Nephron (organoid): ENCODE data around the gene KBTBD7.

Source experiments
- H3K27ac Mint-ChIP-seq, 3 experiments: 2 replicates each; pipeline ENCODE4 v1.8.0; 2020; ENCODE audit warnings: mixed read lengths in 3 of 3, mild to moderate bottlenecking in 2 of 3, moderate library complexity in 1 of 3
- H3K27me3 Mint-ChIP-seq: 2 replicates; pipeline ENCODE4 v1.8.0; 2021; ENCODE audit warnings: low read depth, mild to moderate bottlenecking, moderate library complexity, mixed read lengths
- H3K36me3 Mint-ChIP-seq: 2 replicates; pipeline ENCODE4 v1.8.0; 2020; ENCODE audit warnings: low read depth, mixed read lengths
- H3K4me1 Mint-ChIP-seq: 2 replicates; pipeline ENCODE4 v1.8.0; 2020; ENCODE audit warnings: mixed read lengths
- H3K4me3 Mint-ChIP-seq, 3 experiments: 2 replicates each; pipeline ENCODE4 v1.8.0; 2020; ENCODE audit warnings: mild to moderate bottlenecking in 3 of 3, mixed read lengths in 3 of 3, moderate library complexity in 2 of 3
- H3K9me3 Mint-ChIP-seq: 2 replicates; pipeline ENCODE4 v1.8.0; 2020; ENCODE audit warnings: mixed read lengths
- TF ChIP-seq, protein P1 (sequence below), 3 experiments: fragments of 200-600 bp; sonication (generic); IDR thresholded peaks; one replicate each; pipeline ENCODE4 v1.5.0; 2021; ENCODE audit warnings: antibody characterized with exemption in 3 of 3; ENCODE audit not compliant: unreplicated experiment in 3 of 3

KBTBD7 gene

DNA sequence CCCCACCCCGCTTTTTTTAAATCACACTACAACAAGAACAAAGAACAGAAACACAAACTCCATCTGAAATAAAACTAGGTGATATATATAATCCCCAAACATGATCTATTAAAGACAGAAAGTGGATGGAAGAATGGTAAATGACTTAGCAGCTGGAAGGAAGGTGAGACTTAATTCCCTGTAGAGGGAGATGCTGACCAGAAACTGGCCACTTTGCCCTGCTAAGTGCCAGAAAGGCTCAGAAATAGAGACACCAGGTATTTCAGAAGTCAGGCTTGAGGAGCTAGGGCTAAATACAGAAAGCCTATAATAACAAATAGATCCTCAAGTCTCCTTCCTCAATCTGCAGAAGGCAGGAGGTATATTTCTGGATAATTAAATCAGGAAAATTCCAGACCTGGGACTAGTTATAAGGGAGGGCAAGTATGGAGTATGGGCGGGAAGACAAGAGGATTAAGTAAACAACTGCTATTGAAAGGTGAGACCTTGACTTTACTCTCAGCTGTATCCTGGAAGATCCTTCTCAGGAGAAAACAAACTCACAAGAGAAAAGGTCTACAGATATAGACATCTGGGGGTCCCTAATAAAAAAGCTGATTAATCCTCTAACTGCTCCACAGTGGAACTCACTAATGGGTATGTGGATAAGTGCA lies 36.8 kb upstream of the KBTBD7 start:
- TF ChIP-seq, protein P1, sequence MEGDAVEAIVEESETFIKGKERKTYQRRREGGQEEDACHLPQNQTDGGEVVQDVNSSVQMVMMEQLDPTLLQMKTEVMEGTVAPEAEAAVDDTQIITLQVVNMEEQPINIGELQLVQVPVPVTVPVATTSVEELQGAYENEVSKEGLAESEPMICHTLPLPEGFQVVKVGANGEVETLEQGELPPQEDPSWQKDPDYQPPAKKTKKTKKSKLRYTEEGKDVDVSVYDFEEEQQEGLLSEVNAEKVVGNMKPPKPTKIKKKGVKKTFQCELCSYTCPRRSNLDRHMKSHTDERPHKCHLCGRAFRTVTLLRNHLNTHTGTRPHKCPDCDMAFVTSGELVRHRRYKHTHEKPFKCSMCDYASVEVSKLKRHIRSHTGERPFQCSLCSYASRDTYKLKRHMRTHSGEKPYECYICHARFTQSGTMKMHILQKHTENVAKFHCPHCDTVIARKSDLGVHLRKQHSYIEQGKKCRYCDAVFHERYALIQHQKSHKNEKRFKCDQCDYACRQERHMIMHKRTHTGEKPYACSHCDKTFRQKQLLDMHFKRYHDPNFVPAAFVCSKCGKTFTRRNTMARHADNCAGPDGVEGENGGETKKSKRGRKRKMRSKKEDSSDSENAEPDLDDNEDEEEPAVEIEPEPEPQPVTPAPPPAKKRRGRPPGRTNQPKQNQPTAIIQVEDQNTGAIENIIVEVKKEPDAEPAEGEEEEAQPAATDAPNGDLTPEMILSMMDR (IDR thresholded peaks at IDR 0.05; ENCODE audit: unreplicated experiment in 3 of 3), result no peak
- H3K4me1 Mint-ChIP-seq, result peaks cover 10% of the 10 kb centered on the region
- H3K4me3 Mint-ChIP-seq, result no peak overlapping the region
- peak overlapping the region in 2 of 3 experiments; percentile 38 to 41 for H3K27ac Mint-ChIP-seq
- no peaks in the 10 kb centered on the region for H3K9me3 Mint-ChIP-seq
- H3K36me3 Mint-ChIP-seq, result peaks cover 59% of the 10 kb centered on the region
- H3K27me3 Mint-ChIP-seq, result no peaks in the 10 kb centered on the region

DNA sequence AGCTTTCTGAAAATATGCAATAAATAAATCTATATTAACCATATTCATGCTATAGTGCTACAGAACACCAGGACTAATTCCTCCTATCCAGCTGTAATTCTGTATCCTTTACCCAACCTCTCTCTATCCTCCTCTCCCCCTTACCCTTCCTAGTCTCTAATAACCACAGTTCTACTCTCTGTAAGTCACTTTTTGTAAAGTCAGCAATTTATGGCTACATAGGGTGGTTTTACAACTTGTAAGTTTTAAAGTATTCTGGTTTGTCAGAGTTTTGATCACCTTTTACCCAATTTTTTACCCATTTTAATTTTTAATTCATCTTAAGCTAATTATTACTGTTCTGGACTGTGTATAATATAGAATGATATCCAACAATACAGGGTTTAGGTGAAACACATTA lies 35.0 kb upstream of the KBTBD7 start:
- H3K4me3 Mint-ChIP-seq, result no peak overlapping the region
- H3K4me1 Mint-ChIP-seq, result peaks cover 10% of the 10 kb centered on the region
- no peaks in the 10 kb centered on the region for H3K27me3 Mint-ChIP-seq
- H3K9me3 Mint-ChIP-seq, result no peaks in the 10 kb centered on the region
- TF ChIP-seq, protein P1 (IDR thresholded peaks at IDR 0.05; ENCODE audit: unreplicated experiment in 3 of 3), result no peak
- no peak overlapping the region for H3K27ac Mint-ChIP-seq
- peaks cover 44% of the 10 kb centered on the region for H3K36me3 Mint-ChIP-seq

DNA sequence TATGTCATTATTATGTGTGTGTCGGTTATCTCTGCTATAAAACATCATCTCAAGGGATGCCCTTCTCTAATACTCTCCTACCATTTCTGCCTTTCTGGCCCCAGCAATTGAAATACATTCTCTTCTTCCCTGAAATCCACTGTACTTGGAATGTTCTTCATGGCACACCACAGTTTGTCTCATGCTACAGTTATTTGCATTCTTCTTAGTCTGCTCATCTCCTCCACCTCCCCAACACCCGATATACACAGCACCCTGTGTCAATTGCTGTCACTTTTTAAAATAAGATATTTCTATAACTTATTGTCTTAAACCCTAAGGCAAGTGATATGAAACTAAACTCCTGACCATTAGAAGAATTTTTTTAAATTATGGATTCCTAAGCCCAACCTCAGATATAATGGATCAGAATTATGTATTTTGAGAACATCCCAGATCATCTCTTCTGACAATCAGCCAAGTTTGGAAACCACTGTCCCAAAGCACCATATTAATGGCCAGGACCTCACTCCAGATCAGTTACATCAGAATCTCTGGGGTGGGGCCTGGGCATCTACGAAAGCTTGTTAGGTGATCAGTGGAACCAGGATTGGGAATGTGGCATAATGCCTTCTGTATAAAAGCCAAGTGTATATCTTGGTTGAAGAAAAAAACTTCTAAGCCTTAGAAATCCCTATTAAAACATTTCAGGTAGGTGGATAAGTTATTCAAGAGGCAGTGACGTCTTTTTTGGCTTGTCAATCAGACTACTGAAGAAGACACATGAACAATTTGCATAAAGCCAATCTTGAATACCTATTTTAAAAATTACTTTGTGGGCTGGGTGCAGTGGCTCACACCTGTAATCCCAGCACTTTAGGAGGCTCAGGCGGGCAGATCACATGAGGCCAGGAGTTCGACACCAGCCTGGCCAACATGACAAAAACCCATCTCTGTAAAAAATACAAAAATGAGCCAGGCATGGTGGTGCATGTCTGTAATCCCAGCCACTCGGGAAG lies 30.0 kb upstream of the KBTBD7 start:
- H3K4me1 Mint-ChIP-seq, result no peaks in the 10 kb centered on the region
- H3K27ac Mint-ChIP-seq, result no peak overlapping the region
- H3K9me3 Mint-ChIP-seq, result no peaks in the 10 kb centered on the region
- H3K27me3 Mint-ChIP-seq, result no peaks in the 10 kb centered on the region
- no peak overlapping the region for H3K4me3 Mint-ChIP-seq
- peaks cover 25% of the 10 kb centered on the region for H3K36me3 Mint-ChIP-seq
- TF ChIP-seq, protein P1 (IDR thresholded peaks at IDR 0.05; ENCODE audit: unreplicated experiment in 3 of 3), result no peak

DNA sequence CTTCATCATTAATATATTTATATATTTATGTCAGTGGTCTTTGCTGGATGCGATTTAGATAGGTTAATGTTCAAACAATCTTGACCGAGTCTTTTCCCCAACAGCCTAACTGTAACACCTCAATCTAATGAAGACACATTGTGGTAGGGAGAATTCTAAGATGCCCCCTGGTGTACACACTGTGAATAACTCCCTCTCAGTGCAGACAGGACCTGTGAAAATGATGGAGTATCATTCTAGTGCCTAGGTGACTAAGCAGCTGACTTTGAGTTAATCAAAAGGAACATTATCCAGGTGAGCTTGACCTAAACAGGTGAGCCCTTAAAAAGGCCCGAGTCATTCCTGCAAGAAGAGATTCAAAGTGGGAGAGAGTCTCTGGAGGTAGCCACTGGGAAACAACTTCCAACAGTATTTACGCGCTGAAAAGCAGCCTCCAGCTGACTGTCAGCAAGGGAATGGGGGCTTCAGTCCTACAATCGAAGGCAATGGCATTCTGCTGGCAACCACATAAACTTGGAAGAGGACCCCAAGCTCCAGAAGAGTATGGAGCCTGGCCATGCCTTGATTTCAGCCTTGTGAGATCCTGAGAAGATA lies 28.0 kb upstream of the KBTBD7 start:
- H3K4me3 Mint-ChIP-seq, result no peak overlapping the region
- H3K27ac Mint-ChIP-seq, result no peak overlapping the region
- no peaks in the 10 kb centered on the region for H3K9me3 Mint-ChIP-seq
- peaks cover 15% of the 10 kb centered on the region for H3K36me3 Mint-ChIP-seq
- H3K4me1 Mint-ChIP-seq, result no peaks in the 10 kb centered on the region
- TF ChIP-seq, protein P1 (IDR thresholded peaks at IDR 0.05; ENCODE audit: unreplicated experiment in 3 of 3), result peak; percentile 61 to 73 (median 68)
- H3K27me3 Mint-ChIP-seq, result no peaks in the 10 kb centered on the region

DNA sequence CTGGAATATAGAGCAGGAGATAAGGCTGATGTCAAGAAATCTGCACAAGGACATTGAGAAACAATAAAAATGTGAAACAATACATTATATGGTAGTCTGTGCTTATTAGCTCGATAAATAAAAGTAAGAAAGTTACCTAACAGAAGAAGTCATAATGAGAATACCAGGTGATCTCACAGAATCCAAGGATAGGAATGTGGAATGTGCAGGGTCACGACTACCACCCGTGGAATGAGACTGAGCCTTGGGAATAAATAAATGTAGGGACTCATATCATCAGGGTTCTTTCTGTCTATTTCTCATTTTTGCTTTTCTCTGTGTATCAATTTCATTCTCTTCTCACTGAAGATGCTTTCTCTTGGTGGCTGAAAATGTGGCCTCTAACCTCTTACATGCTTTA lies 26.0 kb upstream of the KBTBD7 start:
- peaks cover 15% of the 10 kb centered on the region for H3K36me3 Mint-ChIP-seq
- no peaks in the 10 kb centered on the region for H3K9me3 Mint-ChIP-seq
- H3K4me1 Mint-ChIP-seq, result no peaks in the 10 kb centered on the region
- TF ChIP-seq, protein P1 (IDR thresholded peaks at IDR 0.05; ENCODE audit: unreplicated experiment in 3 of 3), result no peak
- H3K27me3 Mint-ChIP-seq, result no peaks in the 10 kb centered on the region
- H3K27ac Mint-ChIP-seq, result no peak overlapping the region
- H3K4me3 Mint-ChIP-seq, result no peak overlapping the region
